Heart right ventricle (tissue), 16 donors: ENCODE measurements around the gene COL23A1. TPM values are rescaled to one million over a fixed set of nuclear protein-coding genes. Genes with fewer than 3 reads are reported as not detected.

Source experiments
- ATAC-seq, 8 donors: fragments of 200-7000 bp; cut with Tn5 transposase; one replicate each; pipeline ENCODE4 v1.9.1; 2020; ENCODE audit warnings: mild to moderate bottlenecking in 8 of 8, moderate library complexity in 8 of 8, moderate number of reproducible peaks in 1 of 8
- DNase-seq, 2 donors: peaks; one replicate each; pipeline ENCODE4 v3.0.0-alpha.2; 2020
- H3K27ac ChIP-seq, 10 donors: fragments of 200-600 bp; sonication (generic) in 2 of 10; one replicate each; pipeline versions ENCODE4 v1.5.0 to v1.8.0; 2020 to 2022; ENCODE audit warnings: mild to moderate bottlenecking in 3 of 10
- H3K27me3 ChIP-seq, 7 donors: fragments of 200-600 bp; one replicate each; pipeline ENCODE4 v1.8.0; 2021 to 2022; ENCODE audit warnings: mild to moderate bottlenecking in 2 of 7
- H3K36me3 ChIP-seq, 9 donors: fragments of 200-600 bp; sonication (generic) in 1 of 9; one replicate each; pipeline versions ENCODE4 v1.5.0 to v1.8.0; 2020 to 2022; ENCODE audit warnings: mild to moderate bottlenecking in 2 of 9
- H3K4me1 ChIP-seq, 9 donors: fragments of 200-600 bp; sonication (generic) in 1 of 9; one replicate each; pipeline versions ENCODE4 v1.5.0 to v1.8.0; 2020 to 2022; ENCODE audit warnings: mild to moderate bottlenecking in 4 of 9
- H3K4me3 ChIP-seq, 10 donors: fragments of 200-600 bp; sonication (generic) in 2 of 10; one replicate each; pipeline versions ENCODE4 v1.5.0 to v1.8.0; 2020 to 2022; ENCODE audit warnings: mild to moderate bottlenecking in 7 of 10, moderate library complexity in 2 of 10
- H3K9me3 ChIP-seq, 11 donors: fragments of 200-600 bp in 10 of 11; sonication (generic) in 2 of 11; one replicate each; pipeline versions ENCODE4 v1.5.0 to v1.8.0; 2013 to 2022; ENCODE audit warnings: mild to moderate bottlenecking in 2 of 11, control low read depth in 1 of 11, moderate library complexity in 1 of 11
- CTCF ChIP-seq, 9 donors: fragments of 200-600 bp; sonication (generic) in 2 of 9; IDR thresholded peaks; one replicate each; pipeline versions ENCODE4 v1.5.0 to v1.8.0; 2021 to 2022; ENCODE audit warnings: antibody characterized with exemption in 9 of 9, mild to moderate bottlenecking in 5 of 9, moderate library complexity in 1 of 9
- WGBS, 2 donors: extraction: QIAGEN DNeasy Blood & Tissue Kit; methylation state at CpG; one replicate each; pipeline ENCODE4 v1.1.7; 2013; ENCODE audit warnings: inconsistent platforms in 1 of 2; 5-methylcytosine and 5-hydroxymethylcytosine counted together
- intact Hi-C, 10 donors: fragments of 100-400 bp; cut with DNase I; formaldehyde crosslinking; loops; one replicate each; pipeline versions ENCODE4 v1.11.1 to v1.14.2; 2022
- polyA plus RNA-seq, 2 donors: library from polyadenylated mRNA; stranded (reverse); fragments of 200-250 nt; gene quantifications; one replicate each; pipeline ENCODE4 v1.2.3, GENCODE V29; 2013
- total RNA-seq, 10 donors: library from RNA; stranded (reverse); fragmentation: NEBNext Ultra II Directional in 3 of 10; extraction: Animal tissue kit (Norgen Biotek cat#: 25700) in 3 of 10; gene quantifications; one replicate each; pipeline versions ENCODE4 v1.2.1 to v1.2.4, GENCODE V29; 2021 to 2023
- donor health status: Arrhythmogenic right ventricular cardiomyopathy.
- donor health status: ischemic (EF 13 %, LVEDD 7.1; RV severe dilation, severe dysfunction).
- donor health status: healthy with polysubstance abuse.
- donor health status: DM: no; HTN: yes; CAD: no.
- donor health status: DM: no; HTN: no; CAD: no.
- donor health status: ischemic (EF 25% LVEDD 6.9; RV normal size, moderate dysfunction).
- donor health status: ischemic (EF 25% LVEDD 5.7; RV mildly dilated, moderate dysfunction).
- donor health status: healthy.
- donor health status: DM: yes; HTN: yes; CAD: no.
- donor health status: Ischemic cardiomyopathy.
- donor health status: ischemic (EF 35%, LVEDD 5.7; RV mildly dilated, moderate dysfunction).
- donor health status: nonischemic (EF 11% LVEDD 7.7; RV severe dilation, severe dysfunction).
- donor health status: DM: yes; HTN: yes; CAD: no.
- donor health status: PGD.
- donor health status: ischemic (EF 29% LVEDD 5.4; RV normal size, mild dysfunction).
- donor health status: nonischemic (EF 23%, LVEDD 6.1; RV moderate dilation, normal function).

COL23A1 gene
- total and polyA plus RNA-seq, 12 donors = 8.9 to 29.0 (median 16.2) TPM

GRCh38 chr5:178417391-178417811 lies 172.8 kb downstream of the COL23A1 start:
- DNase-seq (no peak), ATAC-seq (no peak)
- 70 to 73% methylated on average over 13 of the region's 13 CpGs for WGBS, 2 donors
- Histone ChIP-seq H3K27ac (no peak overlapping the region), H3K27me3 (peaks cover 0 to 11% (median 0%) of the 10 kb centered on the region in 7 donors), H3K36me3 (no peaks in the 10 kb centered on the region), H3K4me1 (peaks cover 0 to 6% (median 0%) of the 10 kb centered on the region in 9 donors), H3K4me3 (no peak overlapping the region), H3K9me3 (no peaks in the 10 kb centered on the region)
- no peak for TF ChIP-seq CTCF (IDR thresholded peaks at IDR 0.05)
- intact Hi-C loops = no loop called here

GRCh38 chr5:178416919-178417318 lies 173.3 kb downstream of the COL23A1 start:
- peaks cover 0 to 11% (median 0%) of the 10 kb centered on the region in 7 donors for H3K27me3 ChIP-seq
- H3K4me1 ChIP-seq = peaks cover 0 to 6% (median 0%) of the 10 kb centered on the region in 9 donors
- ATAC-seq (no peak), DNase-seq (no peak)
- H3K36me3 ChIP-seq = no peaks in the 10 kb centered on the region
- no peaks in the 10 kb centered on the region for H3K9me3 ChIP-seq
- 72 to 74% methylated on average over 6 of the region's 6 CpGs for WGBS, 2 donors
- intact Hi-C loops = no loop called here
- TF ChIP-seq CTCF (IDR thresholded peaks at IDR 0.05) = no peak
- no peak overlapping the region for H3K27ac ChIP-seq
- H3K4me3 ChIP-seq = no peak overlapping the region

GRCh38 chr5:178416206-178416882 lies 173.8 kb downstream of the COL23A1 start:
- H3K27ac ChIP-seq = no peak overlapping the region
- TF ChIP-seq CTCF (IDR thresholded peaks at IDR 0.05) = no peak
- intact Hi-C loops = no loop called here

GRCh38 chr5:178415353-178415752 lies 174.8 kb downstream of the COL23A1 start:
- H3K27ac ChIP-seq = no peak overlapping the region
- H3K9me3 ChIP-seq = peaks cover 0 to 1% (median 0%) of the 10 kb centered on the region in 11 donors
- no peak overlapping the region for H3K4me3 ChIP-seq
- H3K27me3 ChIP-seq = peaks cover 0 to 6% (median 0%) of the 10 kb centered on the region in 7 donors
- DNase-seq = no peak
- H3K4me1 ChIP-seq = peaks cover 0 to 6% (median 0%) of the 10 kb centered on the region in 9 donors
- WGBS, 2 donors = 76 to 81% methylated on average over 17 of the region's 17 CpGs
- no peak for TF ChIP-seq CTCF (IDR thresholded peaks at IDR 0.05)
- intact Hi-C loops = no loop called here
- peak in 4 of 8 donors; percentile 23 to 61 (median 26) for ATAC-seq
- H3K36me3 ChIP-seq = no peaks in the 10 kb centered on the region

More at GRCh38 chr5:178416206-178416882, 173.8 kb downstream of the COL23A1 start:
- no peaks in the 10 kb centered on the region for H3K36me3 ChIP-seq
- peaks cover 0 to 11% (median 0%) of the 10 kb centered on the region in 7 donors for H3K27me3 ChIP-seq
- WGBS, 2 donors = 90% methylated on average over 12 of the region's 12 CpGs
- no peak overlapping the region for H3K4me3 ChIP-seq
- no peak for DNase-seq
- peaks cover 0 to 6% (median 0%) of the 10 kb centered on the region in 9 donors for H3K4me1 ChIP-seq
- no peaks in the 10 kb centered on the region for H3K9me3 ChIP-seq
- no peak for ATAC-seq
